Cardiac muscle cell (in vitro differentiated cells and primary cell): ENCODE data around the gene CATSPERZ. TPM values are rescaled to one million over a fixed set of nuclear protein-coding genes. Genes with fewer than 3 reads are reported as not detected.

Experiments
- DNase-seq, 2 donors: peaks; one replicate each; pipeline versions ENCODE4 v3.0.0 to v3.0.0-alpha.2; 2010 to 2017; ENCODE audit warnings: low read depth in 1 of 2, low spot score in 1 of 2
- H3K27ac ChIP-seq: fragments of 200-600 bp; sonication (generic); 2 replicates; pipeline ENCODE4 v1.5.1; 2016
- H3K27me3 ChIP-seq: fragments of 200-600 bp; sonication (generic); 2 replicates; pipeline ENCODE4 v1.6.0; 2016; ENCODE audit warnings: control low read depth
- H3K36me3 ChIP-seq: fragments of 200-600 bp; sonication (generic); 2 replicates; pipeline ENCODE4 v1.5.1; 2016; ENCODE audit warnings: control low read depth
- H3K4me1 ChIP-seq: fragments of 200-600 bp; sonication (generic); 2 replicates; pipeline ENCODE4 v1.8.1; 2017; ENCODE audit warnings: low read depth, mild to moderate bottlenecking, mixed run types
- H3K4me3 ChIP-seq: fragments of 200-600 bp; sonication (generic); 2 replicates; pipeline ENCODE4 v1.5.1; 2016; ENCODE audit warnings: mild to moderate bottlenecking
- H3K9me3 ChIP-seq: fragments of 200-600 bp; sonication (generic); 2 replicates; pipeline ENCODE4 v1.5.1; 2017; ENCODE audit warnings: low read depth, mild to moderate bottlenecking, control low read depth
- polyA plus RNA-seq: library from polyadenylated mRNA; unstranded; fragments of >200 nt; fragmentation: Nextera tagmentation; extraction: Ambion mirVana; gene quantifications from 2 replicates; pipeline ENCODE4 v1.2.1, GENCODE V29; 2016
- total RNA-seq: library from RNA; depleted of rRNA; stranded (reverse); fragments of >200 nt; gene quantifications from 2 replicates; pipeline ENCODE4 v1.2.3, GENCODE V29; 2016
- TF ChIP-seq, protein P1 (sequence below): IDR thresholded peaks from 2 replicates; pipeline ENCODE4 v1.5.1; 2012; ENCODE audit warnings: low read depth, mild to moderate bottlenecking, low read length

Gene CATSPERZ
- total and polyA plus RNA-seq, 2 experiments from 2014 or later, result 0.56 TPM; not detected in 1

DNA sequence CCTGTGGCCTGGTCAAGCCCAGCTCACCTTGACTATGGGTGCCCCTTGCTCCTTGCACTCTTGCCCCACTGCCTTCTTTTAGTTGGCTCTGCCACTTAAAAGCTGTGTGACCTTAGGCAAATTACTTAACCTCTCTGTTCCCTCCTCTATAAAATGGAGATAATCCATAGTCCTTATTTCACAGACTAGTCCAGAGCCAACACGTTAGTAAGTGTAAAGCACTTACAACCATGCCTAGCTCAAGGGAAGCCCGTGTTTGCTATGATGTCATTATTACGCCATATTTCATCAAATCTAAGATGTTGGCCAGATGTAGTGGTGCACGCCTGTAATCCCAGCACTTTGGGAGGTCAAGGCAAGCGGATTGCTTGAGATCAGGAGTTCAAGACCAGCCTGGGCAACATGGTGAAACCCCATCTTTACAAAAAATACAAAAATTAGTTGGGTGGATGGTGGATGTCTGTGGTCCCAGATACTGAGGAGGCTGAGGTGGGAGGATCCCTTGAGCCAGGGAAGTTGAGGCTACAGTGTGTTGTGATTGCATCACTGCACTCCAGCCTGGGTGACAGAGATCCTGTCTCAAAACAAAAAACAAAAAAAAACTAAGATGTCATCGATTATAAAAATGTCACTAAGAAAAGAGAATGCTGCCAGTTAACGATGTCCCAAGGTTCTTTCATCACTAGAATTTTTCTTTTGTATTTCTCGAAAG is 37.5 kb downstream of the CATSPERZ start:
- H3K4me3 ChIP-seq, result no peak overlapping the region
- no peaks in the 10 kb centered on the region for H3K9me3 ChIP-seq
- H3K27ac ChIP-seq, result peak overlapping the region; percentile 39
- no peaks in the 10 kb centered on the region for H3K4me1 ChIP-seq
- TF ChIP-seq, protein P1, sequence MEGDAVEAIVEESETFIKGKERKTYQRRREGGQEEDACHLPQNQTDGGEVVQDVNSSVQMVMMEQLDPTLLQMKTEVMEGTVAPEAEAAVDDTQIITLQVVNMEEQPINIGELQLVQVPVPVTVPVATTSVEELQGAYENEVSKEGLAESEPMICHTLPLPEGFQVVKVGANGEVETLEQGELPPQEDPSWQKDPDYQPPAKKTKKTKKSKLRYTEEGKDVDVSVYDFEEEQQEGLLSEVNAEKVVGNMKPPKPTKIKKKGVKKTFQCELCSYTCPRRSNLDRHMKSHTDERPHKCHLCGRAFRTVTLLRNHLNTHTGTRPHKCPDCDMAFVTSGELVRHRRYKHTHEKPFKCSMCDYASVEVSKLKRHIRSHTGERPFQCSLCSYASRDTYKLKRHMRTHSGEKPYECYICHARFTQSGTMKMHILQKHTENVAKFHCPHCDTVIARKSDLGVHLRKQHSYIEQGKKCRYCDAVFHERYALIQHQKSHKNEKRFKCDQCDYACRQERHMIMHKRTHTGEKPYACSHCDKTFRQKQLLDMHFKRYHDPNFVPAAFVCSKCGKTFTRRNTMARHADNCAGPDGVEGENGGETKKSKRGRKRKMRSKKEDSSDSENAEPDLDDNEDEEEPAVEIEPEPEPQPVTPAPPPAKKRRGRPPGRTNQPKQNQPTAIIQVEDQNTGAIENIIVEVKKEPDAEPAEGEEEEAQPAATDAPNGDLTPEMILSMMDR, result no peak
- no peaks in the 10 kb centered on the region for H3K36me3 ChIP-seq
- H3K27me3 ChIP-seq, result no peaks in the 10 kb centered on the region
- no peak for DNase-seq

DNA sequence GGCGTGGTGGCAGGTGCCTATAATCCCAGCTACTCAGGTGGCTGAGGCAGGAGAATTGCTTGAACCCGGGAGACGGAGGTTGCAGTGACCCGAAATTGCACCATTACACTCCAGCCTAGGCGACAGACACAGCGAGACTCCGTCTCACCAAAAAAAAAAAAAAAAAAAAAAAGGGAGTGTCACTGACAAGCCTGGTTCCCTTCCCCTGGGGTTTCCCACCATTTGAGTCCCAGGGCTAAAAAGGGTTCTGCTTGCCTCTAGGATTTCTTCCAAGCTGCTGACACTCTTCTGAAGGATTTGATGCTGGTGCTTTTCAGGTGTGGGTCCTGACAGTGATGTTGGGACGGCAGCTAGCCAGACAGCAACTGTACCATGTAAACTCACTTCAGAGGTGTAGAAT is 38.6 kb downstream of the CATSPERZ start:
- Histone ChIP-seq H3K27ac (peak overlapping the region; percentile 39), H3K9me3 (no peaks in the 10 kb centered on the region), H3K36me3 (no peaks in the 10 kb centered on the region), H3K4me3 (no peak overlapping the region), H3K4me1 (no peaks in the 10 kb centered on the region), H3K27me3 (no peaks in the 10 kb centered on the region)
- no peak for DNase-seq
- TF ChIP-seq, protein P1, result no peak

DNA sequence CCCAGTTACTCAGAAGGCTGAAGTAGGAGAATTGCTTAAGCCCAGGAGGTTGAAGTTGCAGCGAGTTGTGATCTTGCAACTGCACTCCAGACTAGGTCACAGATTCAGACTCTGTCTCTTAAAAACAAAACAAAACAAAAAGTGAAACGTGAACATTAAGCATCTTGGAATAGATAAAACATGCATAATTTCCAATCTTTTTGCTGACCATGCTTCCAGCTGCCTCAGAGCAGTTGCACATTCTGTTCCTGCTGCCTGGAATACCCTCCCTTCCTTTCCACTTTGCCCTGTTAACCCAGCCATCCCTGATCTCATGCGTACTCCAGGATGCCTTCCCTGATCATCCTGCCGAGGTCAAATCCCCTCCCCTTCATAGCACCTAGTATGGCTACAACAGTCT is 39.1 kb downstream of the CATSPERZ start:
- Histone ChIP-seq H3K27ac (no peak overlapping the region), H3K4me1 (no peaks in the 10 kb centered on the region), H3K4me3 (no peak overlapping the region), H3K36me3 (no peaks in the 10 kb centered on the region), H3K9me3 (no peaks in the 10 kb centered on the region), H3K27me3 (no peaks in the 10 kb centered on the region)
- no peak for DNase-seq
- TF ChIP-seq, protein P1, result no peak

DNA sequence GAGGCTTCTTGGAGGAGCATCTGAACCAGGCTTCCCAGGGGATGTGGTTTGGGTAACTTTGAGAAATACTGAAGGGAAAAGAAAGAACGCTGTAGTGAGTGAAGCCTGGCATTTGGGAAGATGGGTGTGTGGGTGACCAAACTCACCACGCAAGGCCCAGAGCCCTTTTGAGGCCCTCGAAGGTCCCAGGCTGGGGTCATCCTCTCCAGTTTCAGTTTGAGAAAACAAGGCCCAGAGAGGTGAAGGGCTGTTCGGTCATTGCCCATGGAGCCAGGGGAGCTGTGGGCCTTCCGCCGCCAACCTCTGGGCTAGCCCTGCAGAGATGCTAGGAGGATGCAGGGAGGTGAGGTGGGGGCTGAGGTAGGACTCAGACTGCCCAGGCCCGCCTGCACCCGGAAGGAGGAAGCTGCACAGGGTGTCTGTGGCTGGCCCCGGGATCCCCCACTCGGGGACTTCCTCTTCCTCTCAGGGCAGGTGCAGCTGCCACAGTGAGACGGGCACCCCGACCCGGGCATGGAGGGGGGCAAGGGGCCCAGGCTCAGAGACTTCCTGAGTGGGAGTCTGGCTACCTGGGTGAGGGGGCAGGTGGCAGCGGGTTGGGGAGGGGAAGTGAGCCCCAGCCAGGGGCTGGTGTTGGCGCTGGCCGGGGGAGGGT is 39.7 kb downstream of the CATSPERZ start, which contains the start of gene CCDC88B:
CCDC88B (plus strand) TSS at position 451 of the 655 bp plus-strand sequence; CDS start at position 514, 63 bp downstream.
- no peak within 1 kb of the TSS for H3K4me3 ChIP-seq

DNA sequence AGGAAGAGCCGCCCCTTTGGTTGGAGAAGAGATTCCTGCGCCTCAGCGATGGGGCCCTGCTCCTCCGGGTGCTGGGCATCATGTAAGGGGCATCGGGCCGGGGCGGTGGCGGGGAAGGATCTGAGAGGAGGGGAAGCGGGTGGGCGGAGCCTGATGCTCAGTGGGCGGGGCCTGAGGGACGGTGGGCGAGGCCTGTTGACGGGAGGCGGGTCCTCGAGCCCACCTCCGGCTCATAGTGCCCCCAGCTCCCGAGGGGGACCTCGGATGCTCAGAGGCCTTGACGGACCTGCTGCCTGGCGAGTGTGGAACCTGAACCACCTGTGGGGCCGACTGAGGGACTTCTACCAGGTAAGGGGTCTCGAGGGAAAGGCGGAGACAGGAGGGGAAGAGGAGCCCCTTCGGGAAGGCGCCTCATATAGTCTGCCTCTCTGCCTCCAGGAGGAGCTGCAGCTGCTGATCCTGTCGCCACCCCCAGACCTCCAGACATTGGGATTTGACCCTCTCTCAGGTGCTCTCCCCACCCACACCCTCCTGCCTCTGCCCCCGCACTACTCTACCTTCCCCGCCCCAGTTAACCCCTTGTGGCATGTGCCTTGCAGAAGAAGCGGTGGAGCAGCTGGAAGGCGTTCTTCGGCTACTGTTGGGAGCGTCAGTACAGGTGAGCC is 40.6 kb downstream of the CATSPERZ start:
- no peaks in the 10 kb centered on the region for H3K27me3 ChIP-seq
- H3K4me3 ChIP-seq, result no peak overlapping the region
- H3K9me3 ChIP-seq, result no peaks in the 10 kb centered on the region
- no peaks in the 10 kb centered on the region for H3K4me1 ChIP-seq
- H3K36me3 ChIP-seq, result no peaks in the 10 kb centered on the region
- DNase-seq, result peak in 1 of 2 donors; percentile 30
- TF ChIP-seq, protein P1, result no peak
- no peak overlapping the region for H3K27ac ChIP-seq

More for the DNA sequence above, 39.7 kb downstream of the CATSPERZ start, which contains the start of gene CCDC88B:
- Histone ChIP-seq H3K27ac (no peak within 1 kb of the TSS), H3K36me3 (no peaks in the 10 kb centered on the region), H3K4me1 (no peaks in the 10 kb centered on the region), H3K27me3 (no peaks in the 10 kb centered on the region), H3K9me3 (no peaks in the 10 kb centered on the region)
- no peak for DNase-seq
- TF ChIP-seq, protein P1, result no peak
